Right renal pelvis (tissue), 4 donors: ENCODE measurements around the gene AGMAT. TPM values are rescaled to one million over a fixed set of nuclear protein-coding genes. Genes with fewer than 3 reads are reported as not detected.

ENCODE experiments used
- DNase-seq, 4 donors: peaks; one replicate each; pipeline ENCODE4 v3.0.0-alpha.2; 2013; ENCODE audit warnings: low read depth in 4 of 4, low spot score in 3 of 4, missing footprints in 1 of 4
- polyA plus RNA-seq, 4 donors: library from polyadenylated mRNA; unstranded; fragments of 120-200 nt; gene quantifications; one replicate each; pipeline ENCODE4 v1.2.1, GENCODE V29; 2013; ENCODE audit not compliant: insufficient read length in 4 of 4

Gene AGMAT
- polyA plus RNA-seq, 4 donors: 24.8 to 39.3 (median 31.3) TPM

GRCh38 chr1:15570861-15571260 lies 14.0 kb downstream of the AGMAT start:
- no peak for DNase-seq

- no peak for DNase-seq
Observed at GRCh38 chr1:15568387-15569073, 16.3 kb downstream of the AGMAT start.

DNA sequence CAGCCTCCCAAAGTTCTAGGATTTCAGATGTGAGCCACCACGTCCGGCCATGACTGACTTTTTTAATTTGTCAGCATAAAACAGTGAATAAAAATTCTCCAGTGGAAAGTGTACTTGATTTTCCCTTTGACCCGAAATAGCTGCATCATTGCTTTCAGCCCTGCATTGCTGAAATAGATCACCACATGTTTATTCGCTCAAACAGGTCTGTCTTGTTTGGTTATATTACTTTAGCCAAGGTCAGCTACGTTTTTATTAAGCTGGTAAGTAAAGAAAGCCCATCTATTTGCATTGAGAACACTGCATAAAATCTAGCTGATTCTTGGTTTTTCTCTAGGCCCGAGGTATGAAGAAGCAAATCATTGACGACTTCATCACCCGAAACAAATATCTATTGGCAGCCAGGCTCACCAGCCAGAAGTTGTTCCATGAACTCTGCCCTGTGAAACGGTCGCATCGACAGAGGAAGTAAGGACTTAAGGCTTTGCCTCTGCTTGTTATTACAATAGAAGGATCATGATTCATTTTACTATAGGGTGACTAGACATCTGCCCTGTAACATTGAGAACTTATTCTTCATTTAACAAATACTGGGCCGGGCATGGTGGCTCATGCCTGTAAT lies 25.6 kb downstream of the AGMAT start:
- no peak for DNase-seq

GRCh38 chr1:15558516-15558915 lies 26.3 kb downstream of the AGMAT start:
- DNase-seq: no peak

DNA sequence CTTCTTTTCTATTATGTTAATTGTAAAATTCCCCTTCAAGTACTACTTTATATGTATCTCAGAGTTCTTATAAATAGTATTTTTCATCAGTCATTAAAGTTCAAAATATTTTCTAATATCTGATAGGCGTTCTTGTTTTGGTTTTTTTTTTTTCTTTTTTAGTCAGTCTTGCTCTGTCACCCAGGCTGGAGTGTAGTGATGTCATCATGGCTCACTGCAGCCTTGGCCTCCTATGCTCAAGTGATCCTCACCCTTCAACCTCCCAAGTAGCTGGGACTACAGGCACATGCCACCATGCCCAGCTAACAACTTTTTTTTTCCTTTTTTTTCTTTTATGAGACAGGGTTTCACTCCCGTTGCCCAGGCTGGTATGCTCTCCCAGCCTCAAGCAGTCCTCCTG lies 27.3 kb downstream of the AGMAT start:
- DNase-seq: no peak

- no peak for DNase-seq
Observed at GRCh38 chr1:15557008-15557407, 27.8 kb downstream of the AGMAT start.

DNA sequence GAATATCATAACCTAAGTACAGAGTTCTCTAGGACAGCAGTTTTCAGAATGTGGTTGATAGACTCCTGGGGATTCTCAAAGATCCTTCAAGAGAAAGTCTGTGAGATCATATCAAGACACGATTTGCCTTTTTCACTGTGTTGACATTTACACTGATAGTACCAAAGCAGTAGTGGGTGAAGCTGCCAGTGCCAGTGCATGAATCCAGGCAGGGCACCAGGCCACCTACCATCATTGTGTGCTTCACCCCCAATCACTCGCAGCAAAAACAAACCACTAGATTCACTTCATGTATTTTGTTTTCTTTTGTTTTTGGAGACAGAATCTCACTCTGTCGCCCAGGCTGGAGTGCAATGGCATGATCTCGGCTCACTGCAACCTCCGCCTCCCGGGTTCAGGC lies 34.3 kb downstream of the AGMAT start:
- no peak for DNase-seq

DNA sequence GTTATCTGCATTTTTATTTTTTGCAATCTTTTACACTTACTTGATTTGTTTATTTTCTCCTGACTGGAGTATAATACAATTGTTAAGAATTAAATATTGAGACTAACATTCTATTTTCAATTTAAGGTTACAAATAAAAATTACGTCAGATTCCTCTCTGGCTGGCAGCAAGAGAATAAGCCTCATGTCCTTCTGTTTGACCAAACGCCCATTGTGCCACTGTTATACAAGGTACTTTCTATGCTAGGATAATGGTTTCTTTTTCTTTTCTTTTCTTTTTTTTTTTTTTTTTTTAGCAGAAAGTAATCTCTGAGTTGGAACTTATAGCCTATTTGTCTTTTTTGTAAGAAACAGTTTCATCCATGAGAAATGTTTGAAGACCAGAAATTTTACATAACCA lies 38.2 kb downstream of the AGMAT start:
- DNase-seq: no peak

DNA sequence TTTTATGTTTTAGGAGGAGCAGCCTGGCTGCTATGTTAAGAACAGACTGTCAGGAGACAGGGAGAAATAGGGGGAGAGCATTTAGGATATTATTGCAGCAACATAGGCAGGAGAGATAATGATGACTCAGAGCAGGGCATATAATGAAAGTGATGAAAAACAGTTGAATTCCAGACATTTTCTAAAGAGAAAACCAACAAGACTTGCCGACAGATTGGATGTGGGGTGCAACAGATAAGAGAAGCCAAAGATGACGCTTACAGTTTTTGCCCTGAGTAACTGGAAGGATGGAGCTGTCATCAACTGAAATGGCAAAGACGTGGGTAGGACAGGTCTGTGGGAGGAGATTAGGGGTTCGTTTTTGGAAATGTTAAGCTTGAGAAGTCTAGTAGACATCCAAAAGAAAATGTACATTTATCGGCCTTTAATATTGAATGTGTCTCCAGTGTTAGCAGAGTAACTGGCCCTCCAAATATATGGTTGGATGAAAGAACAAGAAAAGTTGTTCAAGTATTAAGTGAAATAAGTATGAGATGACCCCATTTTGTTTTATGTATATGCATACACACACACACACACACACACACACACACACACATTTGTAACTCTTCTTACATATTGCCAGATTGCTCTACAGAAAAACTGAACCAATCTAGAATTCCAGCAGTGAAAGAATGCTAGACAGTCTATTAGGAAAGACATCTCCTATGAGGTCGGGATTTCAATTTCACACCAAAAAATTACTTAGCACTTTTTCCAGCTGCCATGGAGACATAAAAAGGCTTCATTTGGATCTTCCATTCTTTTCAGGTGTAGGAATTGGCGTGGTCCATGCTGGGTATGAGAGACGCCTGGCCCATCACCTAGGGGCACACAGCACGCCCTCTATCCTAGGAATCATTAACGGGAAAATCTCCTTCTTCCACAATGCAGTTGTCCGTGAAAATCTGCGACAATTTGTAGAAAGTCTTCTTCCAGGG lies 41.0 kb downstream of the AGMAT start:
- DNase-seq: no peak

GRCh38 chr1:15543251-15543588 lies 41.6 kb downstream of the AGMAT start:
- DNase-seq: no peak

DNA sequence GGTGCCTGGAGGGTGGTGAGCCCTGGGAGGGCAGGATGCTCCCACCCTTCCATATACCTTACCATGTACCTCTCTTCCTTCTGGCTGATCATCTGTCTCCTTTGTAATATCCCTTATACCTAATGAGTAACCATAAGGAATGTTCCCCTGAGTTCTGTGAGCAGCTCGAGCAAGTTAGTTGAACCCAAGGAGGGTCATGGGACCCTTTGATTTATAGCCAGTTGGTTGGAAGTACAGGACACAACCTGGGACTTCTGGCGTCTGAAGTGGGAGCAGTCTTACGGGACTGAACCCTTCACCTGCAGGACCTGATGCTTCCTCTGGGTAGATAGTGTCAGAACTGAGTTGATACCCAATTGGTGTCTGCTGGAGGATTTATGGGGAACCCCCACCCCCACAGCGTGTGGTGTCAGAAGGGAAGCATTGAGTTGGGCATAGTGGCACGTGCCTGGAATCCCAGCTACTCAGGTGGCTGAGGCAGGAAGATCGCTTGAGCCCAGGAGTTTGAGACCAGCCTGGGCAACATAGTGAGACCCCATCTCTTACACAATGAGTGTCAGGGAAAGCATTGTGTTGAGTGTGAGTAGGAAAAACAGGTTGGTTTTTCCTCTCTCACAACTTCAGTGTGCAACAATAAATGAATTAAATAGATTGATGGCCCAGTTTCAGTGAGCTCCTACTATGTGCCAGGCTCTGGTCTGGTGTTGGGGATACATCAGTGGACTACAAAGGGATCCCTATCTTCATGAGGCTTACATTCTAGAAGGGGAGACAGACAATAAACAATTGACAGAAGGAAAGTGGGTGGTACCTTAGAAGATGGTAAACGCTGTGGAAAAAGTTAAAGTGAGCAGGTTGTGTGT lies 42.2 kb downstream of the AGMAT start:
- DNase-seq: no peak

DNA sequence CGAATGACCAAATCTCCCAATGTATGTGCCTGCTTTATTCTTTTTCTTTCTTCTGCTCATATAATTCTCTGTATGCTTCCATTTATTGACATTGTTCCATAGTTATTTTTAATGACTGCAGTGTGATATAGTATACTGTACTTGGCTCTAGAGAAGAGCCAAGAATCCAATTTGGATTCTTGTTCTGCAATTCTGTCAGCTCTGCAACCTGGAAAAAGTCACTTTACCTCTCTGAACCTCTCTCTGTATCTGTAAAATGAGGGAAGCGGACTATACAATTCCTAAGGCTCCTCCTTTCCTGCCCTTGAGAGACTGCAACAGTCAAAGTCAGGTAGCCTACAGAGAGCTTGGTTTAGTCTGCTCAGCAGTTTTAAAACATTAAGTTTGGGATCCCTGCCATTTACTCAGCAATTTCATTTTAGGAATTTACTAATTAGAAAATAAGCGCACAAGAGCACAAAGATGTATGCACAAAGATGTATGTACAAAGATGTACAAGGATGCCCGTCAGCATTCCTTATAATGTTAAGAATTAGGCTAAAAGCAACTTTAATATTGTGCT lies 43.5 kb downstream of the AGMAT start:
- no peak for DNase-seq

- DNase-seq: no peak
Observed at GRCh38 chr1:15540186-15540585, 44.7 kb downstream of the AGMAT start.

- no peak for DNase-seq
Observed at GRCh38 chr1:15538771-15539170, 46.1 kb downstream of the AGMAT start.

DNA sequence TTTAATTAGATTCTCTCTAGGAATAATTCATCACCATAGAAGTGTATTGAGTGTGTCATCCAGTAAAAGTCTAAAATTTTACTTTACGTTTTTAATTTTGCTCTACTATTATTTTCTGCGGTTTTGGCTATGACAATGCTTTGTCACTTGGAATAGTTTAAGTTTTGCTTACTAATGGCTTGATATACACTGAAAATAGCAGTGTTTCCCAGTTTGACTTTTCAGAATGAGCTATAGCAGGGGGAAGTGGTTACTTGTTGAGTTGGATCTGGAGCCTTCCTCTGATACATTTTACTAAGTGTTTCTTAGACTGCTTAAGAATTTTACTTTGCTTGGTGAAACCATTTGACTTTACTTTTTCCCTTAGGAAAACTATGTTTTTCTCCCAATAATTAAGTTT lies 53.2 kb downstream of the AGMAT start:
- DNase-seq: no peak

DNA sequence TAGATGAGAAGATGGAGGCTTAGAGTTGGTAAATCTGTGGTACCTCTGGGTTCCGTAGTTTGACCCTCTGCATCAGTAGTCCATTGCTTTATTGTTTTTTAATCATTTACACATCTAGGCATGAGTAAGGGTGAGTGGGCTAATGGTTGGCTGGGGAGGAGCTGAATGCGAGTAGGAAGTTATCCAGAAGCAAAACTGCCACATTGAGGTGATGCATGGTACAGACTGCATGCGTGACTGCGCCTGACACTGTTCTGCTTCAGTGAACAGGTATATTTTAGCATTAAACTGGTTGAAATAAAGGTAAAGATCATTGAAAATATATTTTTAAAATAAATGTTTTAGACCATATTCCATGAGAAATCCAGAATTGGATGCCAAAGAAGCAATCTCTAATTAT lies 53.8 kb downstream of the AGMAT start:
- DNase-seq: no peak

DNA sequence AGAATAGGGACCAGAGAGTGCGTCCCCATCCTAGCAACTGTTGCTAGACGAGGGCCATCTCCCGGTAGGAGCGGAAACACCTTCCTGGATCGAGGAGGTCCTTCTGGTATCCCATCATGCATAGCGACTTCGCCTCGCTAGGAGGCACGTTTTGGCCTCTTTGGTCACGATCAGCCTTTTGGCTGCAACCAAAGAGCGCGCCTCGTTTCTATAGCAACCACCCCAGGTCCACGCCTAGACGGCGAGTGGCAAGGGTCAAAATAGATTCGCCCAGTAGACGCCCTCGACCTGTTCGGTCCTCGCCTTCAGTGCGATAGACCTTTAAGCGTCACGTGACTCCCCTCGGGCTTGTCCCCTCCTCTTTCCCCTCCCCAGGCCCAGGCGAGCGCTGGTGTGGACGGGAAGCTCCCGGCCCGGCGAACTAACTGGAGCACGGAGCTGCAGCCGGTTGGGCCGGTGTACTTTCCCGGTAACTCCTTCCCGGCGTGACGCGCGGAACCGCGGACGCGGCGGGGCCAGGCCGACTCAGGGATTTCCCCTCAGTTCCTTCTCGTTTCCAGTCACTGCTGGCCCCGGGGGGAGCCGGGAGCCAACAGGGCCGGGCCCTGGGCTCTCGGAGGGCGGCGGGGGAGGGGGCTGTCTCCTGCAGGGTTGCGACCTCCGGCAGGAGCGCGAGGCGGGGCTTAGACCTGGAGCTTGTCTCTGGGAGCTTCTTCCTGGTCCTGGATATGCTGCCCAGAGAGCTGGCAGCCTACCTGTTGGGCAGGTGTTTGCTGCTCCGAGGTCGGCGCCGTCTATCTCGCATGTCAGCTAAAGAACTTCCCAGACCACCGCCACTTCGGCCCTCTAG lies 58.1 kb downstream of the AGMAT start, which contains the start of gene DNAJC16:
TSS of gene DNAJC16 (plus strand) at position 359 of the 850 bp plus-strand sequence. CDS start 2,258 bp downstream, outside the sequence.
- peak; percentile 98 to 100 (median 100) for DNase-seq

DNA sequence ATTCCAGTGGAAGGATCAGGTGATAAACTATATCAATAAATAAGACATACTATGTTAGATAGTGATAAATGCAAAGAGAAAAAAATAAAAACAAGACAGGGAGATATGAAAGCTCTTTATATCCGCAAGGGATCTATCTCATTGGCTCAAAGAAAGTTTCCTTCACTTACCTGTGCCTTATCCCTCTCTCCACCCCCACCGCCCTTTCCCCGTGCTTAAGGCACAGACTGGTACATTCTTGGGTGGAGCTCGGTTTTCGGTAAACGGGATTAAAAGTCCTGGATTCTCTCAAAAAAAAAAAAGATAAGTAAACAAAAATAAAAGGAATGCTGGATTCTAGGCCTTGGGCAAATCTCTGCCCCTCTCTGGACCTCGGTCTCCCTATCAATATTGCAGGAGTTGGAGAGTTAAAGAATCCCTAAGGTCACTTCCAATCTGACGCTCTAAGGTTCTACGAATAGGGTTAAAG lies 58.8 kb downstream of the AGMAT start:
- peak in 1 of 4 donors; percentile 5 for DNase-seq
